Neuron (in vitro differentiated cells): ENCODE results near the gene TNS1.

Experiments
- H2AFZ ChIP-seq: one replicate; pipeline ENCODE4 v1.6.1; 2013; ENCODE audit warnings: low read depth, mild to moderate bottlenecking, inconsistent platforms, low read length, moderate library complexity
- H3K27me3 ChIP-seq: one replicate; pipeline ENCODE4 v1.6.1; 2013; ENCODE audit warnings: low read length; ENCODE audit not compliant: insufficient read depth
- H3K36me3 ChIP-seq: one replicate; pipeline ENCODE4 v1.6.1; 2013; ENCODE audit warnings: low read length; ENCODE audit not compliant: insufficient read depth
- H3K4me1 ChIP-seq: one replicate; pipeline ENCODE4 v1.6.1; 2013; ENCODE audit warnings: low read length; ENCODE audit not compliant: insufficient read depth
- H3K4me3 ChIP-seq: 2 replicates; pipeline ENCODE4 v1.5.1; 2013; ENCODE audit warnings: mild to moderate bottlenecking, low read length, moderate library complexity
- H3K9me3 ChIP-seq: one replicate; pipeline ENCODE4 v1.6.1; 2013; ENCODE audit warnings: low read length

The TNS1 gene

GRCh38 chr2:217844696-217845095 is 158.1 kb downstream of the TNS1 start:
- Histone ChIP-seq H3K27me3 (no peaks in the 10 kb centered on the region), H3K9me3 (peaks cover 7% of the 10 kb centered on the region), H2AFZ (no peak overlapping the region), H3K4me1 (no peaks in the 10 kb centered on the region), H3K4me3 (no peak overlapping the region), H3K36me3 (no peaks in the 10 kb centered on the region)

- peaks cover 3% of the 10 kb centered on the region for H3K4me1 ChIP-seq
- peaks cover 7% of the 10 kb centered on the region for H3K9me3 ChIP-seq
- H3K27me3 ChIP-seq = no peaks in the 10 kb centered on the region
Observed at GRCh38 chr2:217843324-217843723, 159.5 kb downstream of the TNS1 start.

GRCh38 chr2:217842017-217842416 is 160.8 kb downstream of the TNS1 start:
- Histone ChIP-seq H2AFZ (no peak overlapping the region), H3K4me3 (no peak overlapping the region), H3K27me3 (no peaks in the 10 kb centered on the region), H3K36me3 (no peaks in the 10 kb centered on the region), H3K4me1 (peaks cover 10% of the 10 kb centered on the region), H3K9me3 (peaks cover 7% of the 10 kb centered on the region)

More at GRCh38 chr2:217843324-217843723, 159.5 kb downstream of the TNS1 start:
- Histone ChIP-seq H3K4me3 (no peak overlapping the region), H3K36me3 (no peaks in the 10 kb centered on the region), H2AFZ (no peak overlapping the region)

- H3K4me1 ChIP-seq = peaks cover 24% of the 10 kb centered on the region
- H3K9me3 ChIP-seq = peaks cover 7% of the 10 kb centered on the region
- no peak overlapping the region for H2AFZ ChIP-seq
- no peak overlapping the region for H3K4me3 ChIP-seq
- H3K27me3 ChIP-seq = no peaks in the 10 kb centered on the region
- H3K36me3 ChIP-seq = no peaks in the 10 kb centered on the region
Observed at GRCh38 chr2:217840522-217840921, 162.3 kb downstream of the TNS1 start.

- no peaks in the 10 kb centered on the region for H3K27me3 ChIP-seq
- no peak overlapping the region for H2AFZ ChIP-seq
- H3K4me3 ChIP-seq = no peak overlapping the region
- H3K9me3 ChIP-seq = peaks cover 3% of the 10 kb centered on the region
- H3K4me1 ChIP-seq = peaks cover 24% of the 10 kb centered on the region
- H3K36me3 ChIP-seq = no peaks in the 10 kb centered on the region
Observed at GRCh38 chr2:217839750-217840107, 163.1 kb downstream of the TNS1 start.

- no peak overlapping the region for H2AFZ ChIP-seq
- H3K9me3 ChIP-seq = peaks cover under 1% of the 10 kb centered on the region
- no peaks in the 10 kb centered on the region for H3K27me3 ChIP-seq
- H3K4me1 ChIP-seq = peaks cover 24% of the 10 kb centered on the region
- H3K36me3 ChIP-seq = no peaks in the 10 kb centered on the region
- no peak overlapping the region for H3K4me3 ChIP-seq
Observed at GRCh38 chr2:217839073-217839749, 163.6 kb downstream of the TNS1 start.

GRCh38 chr2:217838409-217838831 is 164.4 kb downstream of the TNS1 start:
- Histone ChIP-seq H3K4me1 (peaks cover 24% of the 10 kb centered on the region), H3K4me3 (no peak overlapping the region), H3K36me3 (no peaks in the 10 kb centered on the region), H3K27me3 (no peaks in the 10 kb centered on the region), H2AFZ (no peak overlapping the region), H3K9me3 (no peaks in the 10 kb centered on the region)

GRCh38 chr2:217837530-217837929 is 165.3 kb downstream of the TNS1 start:
- Histone ChIP-seq H3K9me3 (no peaks in the 10 kb centered on the region), H2AFZ (no peak overlapping the region), H3K27me3 (no peaks in the 10 kb centered on the region), H3K4me3 (no peak overlapping the region), H3K4me1 (peaks cover 24% of the 10 kb centered on the region), H3K36me3 (no peaks in the 10 kb centered on the region)

- Histone ChIP-seq H3K4me3 (no peak overlapping the region), H3K36me3 (no peaks in the 10 kb centered on the region), H3K27me3 (no peaks in the 10 kb centered on the region), H2AFZ (no peak overlapping the region), H3K4me1 (peaks cover 24% of the 10 kb centered on the region), H3K9me3 (no peaks in the 10 kb centered on the region)
Observed at GRCh38 chr2:217836901-217837491, 165.8 kb downstream of the TNS1 start.

GRCh38 chr2:217835931-217836891 is 166.6 kb downstream of the TNS1 start:
- no peaks in the 10 kb centered on the region for H3K36me3 ChIP-seq
- H3K4me3 ChIP-seq = no peak overlapping the region
- no peaks in the 10 kb centered on the region for H3K27me3 ChIP-seq
- peaks cover 24% of the 10 kb centered on the region for H3K4me1 ChIP-seq
- no peak overlapping the region for H2AFZ ChIP-seq
- H3K9me3 ChIP-seq = no peaks in the 10 kb centered on the region

GRCh38 chr2:217834744-217835513 is 167.9 kb downstream of the TNS1 start:
- Histone ChIP-seq H2AFZ (no peak overlapping the region), H3K4me3 (no peak overlapping the region), H3K36me3 (no peaks in the 10 kb centered on the region), H3K4me1 (peaks cover 24% of the 10 kb centered on the region), H3K27me3 (no peaks in the 10 kb centered on the region), H3K9me3 (no peaks in the 10 kb centered on the region)

- no peak overlapping the region for H2AFZ ChIP-seq
- H3K4me1 ChIP-seq = peaks cover 24% of the 10 kb centered on the region
- H3K9me3 ChIP-seq = no peaks in the 10 kb centered on the region
- no peaks in the 10 kb centered on the region for H3K27me3 ChIP-seq
- H3K36me3 ChIP-seq = no peaks in the 10 kb centered on the region
- no peak overlapping the region for H3K4me3 ChIP-seq
Observed at GRCh38 chr2:217834057-217834620, 168.7 kb downstream of the TNS1 start.
